Peyer's patch (tissue), 4 donors: ENCODE data around the gene IMPA2. TPM values are rescaled to one million over a fixed set of nuclear protein-coding genes. Genes with fewer than 3 reads are reported as not detected.
"Not testable (repeated sequence)": the region's sequence is repeated elsewhere in the genome, so short reads cannot be mapped to it uniquely, and the experiment has no call there.

ENCODE experiments used
- DNase-seq, 3 donors: peaks; one replicate each; pipeline ENCODE4 v3.0.0-alpha.2; 2017 to 2019
- H3K27ac ChIP-seq, 4 donors: fragments of 200-600 bp; sonication (generic); one replicate each; pipeline ENCODE4 v1.5.1; 2016 to 2019
- H3K27me3 ChIP-seq, 2 donors: fragments of 200-600 bp; sonication (generic); one replicate each; pipeline ENCODE4 v1.5.1; 2019
- H3K36me3 ChIP-seq, 3 donors: fragments of 200-600 bp; sonication (generic); one replicate each; pipeline ENCODE4 v1.5.1; 2016 to 2019
- H3K4me1 ChIP-seq, 4 donors: fragments of 200-600 bp; sonication (generic); one replicate each; pipeline ENCODE4 v1.5.1; 2016 to 2019
- H3K4me3 ChIP-seq, 4 donors: fragments of 200-600 bp; sonication (generic); 1 replicate in 3 of 4; 2 replicates in 1 of 4; pipeline ENCODE4 v1.5.1; 2016 to 2019; ENCODE audit warnings: mild to moderate bottlenecking in 1 of 4
- H3K9me3 ChIP-seq, 4 donors: fragments of 200-600 bp; sonication (generic); one replicate each; pipeline ENCODE4 v1.5.1; 2016 to 2019; ENCODE audit warnings: mild to moderate bottlenecking in 1 of 4
- CTCF ChIP-seq, 6 experiments: fragments of 450-650 bp in 4 of 6; fragments of 200-600 bp in 2 of 6; sonication (generic) in 1 of 6; IDR thresholded peaks; one replicate each; pipeline ENCODE4 v1.5.1; 2017 to 2019; ENCODE audit warnings: antibody characterized with exemption in 6 of 6, mild to moderate bottlenecking in 3 of 6, moderate library complexity in 1 of 6
- POLR2A ChIP-seq, 2 donors: fragments of 450-650 bp; IDR thresholded peaks; one replicate each; pipeline ENCODE4 v1.5.1; 2017; ENCODE audit warnings: antibody characterized with exemption in 2 of 2, mild to moderate bottlenecking in 2 of 2, moderate library complexity in 2 of 2
- total RNA-seq, 4 donors: library from RNA; depleted of rRNA; stranded (reverse); fragments of >200 nt; gene quantifications; one replicate each; pipeline ENCODE4 v1.1.0, GENCODE V29; 2016

The IMPA2 gene
- total RNA-seq, 4 donors from 2014 or later = 44.0 to 62.3 (median 56.3) TPM

GRCh38 chr18:12035481-12035880, 54.2 kb downstream of the IMPA2 start:
- peak in 1 of 3 donors; percentile 32 for DNase-seq
- Histone ChIP-seq H3K9me3 (no peaks in the 10 kb centered on the region), H3K4me1 (peaks cover 0 to 10% (median 6%) of the 10 kb centered on the region in 4 donors), H3K27ac (no peak overlapping the region), H3K36me3 (peaks cover 0 to 3% (median 0%) of the 10 kb centered on the region in 3 donors), H3K27me3 (no peaks in the 10 kb centered on the region), H3K4me3 (no peak overlapping the region)
- no peak for TF ChIP-seq CTCF (IDR thresholded peaks at IDR 0.05)
- no peak for TF ChIP-seq POLR2A (IDR thresholded peaks at IDR 0.05)

GRCh38 chr18:12036201-12036751, 55.0 kb downstream of the IMPA2 start:
- no peaks in the 10 kb centered on the region for H3K27me3 ChIP-seq

GRCh38 chr18:12038082-12038638, 56.9 kb downstream of the IMPA2 start:
- H3K27me3 ChIP-seq = no peaks in the 10 kb centered on the region
- no peaks in the 10 kb centered on the region for H3K9me3 ChIP-seq
- peaks cover 0 to 10% (median 6%) of the 10 kb centered on the region in 4 donors for H3K4me1 ChIP-seq
- no peaks in the 10 kb centered on the region for H3K36me3 ChIP-seq
- no peak overlapping the region for H3K27ac ChIP-seq
- TF ChIP-seq POLR2A (IDR thresholded peaks at IDR 0.05) = no peak
- no peak for TF ChIP-seq CTCF (IDR thresholded peaks at IDR 0.05)
- peak in 1 of 3 donors; percentile 57 for DNase-seq
- peak overlapping the region; percentile 36 to 62 (median 54) for H3K4me3 ChIP-seq

More at GRCh38 chr18:12036201-12036751, 55.0 kb downstream of the IMPA2 start:
- DNase-seq = peak in 1 of 3 donors; percentile 41
- Histone ChIP-seq H3K27ac (no peak overlapping the region), H3K9me3 (no peaks in the 10 kb centered on the region), H3K36me3 (no peaks in the 10 kb centered on the region), H3K4me1 (peaks cover 0 to 10% (median 6%) of the 10 kb centered on the region in 4 donors), H3K4me3 (no peak overlapping the region)
- TF ChIP-seq CTCF (IDR thresholded peaks at IDR 0.05) (no peak), POLR2A (IDR thresholded peaks at IDR 0.05) (no peak)

- H3K4me3 ChIP-seq = peak overlapping the region; percentile 36 to 62 (median 54)
- TF ChIP-seq CTCF (IDR thresholded peaks at IDR 0.05) (peak; percentile 96 to 100 (median 97)), POLR2A (IDR thresholded peaks at IDR 0.05) (no peak)
- peaks cover 0 to 10% (median 6%) of the 10 kb centered on the region in 4 donors for H3K4me1 ChIP-seq
- DNase-seq = peak; percentile 74 to 93 (median 91)
- H3K27ac ChIP-seq = no peak overlapping the region
- H3K9me3 ChIP-seq = no peaks in the 10 kb centered on the region
- H3K36me3 ChIP-seq = no peaks in the 10 kb centered on the region
- no peaks in the 10 kb centered on the region for H3K27me3 ChIP-seq
Observed at GRCh38 chr18:12038639-12039539, 57.6 kb downstream of the IMPA2 start.

- DNase-seq = peak in 1 of 3 donors; percentile 36
- not testable (repeated sequence) for H3K36me3 ChIP-seq, H3K27me3 ChIP-seq, H3K4me3 ChIP-seq, H3K4me1 ChIP-seq, H3K9me3 ChIP-seq, H3K27ac ChIP-seq
Observed at GRCh38 chr18:12039540-12039930, 58.2 kb downstream of the IMPA2 start.

- no peak overlapping the region for H3K4me3 ChIP-seq
- no peak for TF ChIP-seq POLR2A (IDR thresholded peaks at IDR 0.05)
- TF ChIP-seq CTCF (IDR thresholded peaks at IDR 0.05) = no peak
- no peaks in the 10 kb centered on the region for H3K27me3 ChIP-seq
- no peak overlapping the region for H3K27ac ChIP-seq
- no peak for DNase-seq
- H3K9me3 ChIP-seq = no peaks in the 10 kb centered on the region
- H3K36me3 ChIP-seq = no peaks in the 10 kb centered on the region
- H3K4me1 ChIP-seq = peaks cover 0 to 10% (median 6%) of the 10 kb centered on the region in 4 donors
Observed at GRCh38 chr18:12041561-12041960, 60.3 kb downstream of the IMPA2 start.
